Activated gamma-delta T cell (primary cell): Measurements from ENCODE around the gene ELAVL4.

Experiments
- DNase-seq: peaks from one replicate; lab custom pipeline; 2025; lab: John Stamatoyannopoulos, UW

The ELAVL4 gene

DNA sequence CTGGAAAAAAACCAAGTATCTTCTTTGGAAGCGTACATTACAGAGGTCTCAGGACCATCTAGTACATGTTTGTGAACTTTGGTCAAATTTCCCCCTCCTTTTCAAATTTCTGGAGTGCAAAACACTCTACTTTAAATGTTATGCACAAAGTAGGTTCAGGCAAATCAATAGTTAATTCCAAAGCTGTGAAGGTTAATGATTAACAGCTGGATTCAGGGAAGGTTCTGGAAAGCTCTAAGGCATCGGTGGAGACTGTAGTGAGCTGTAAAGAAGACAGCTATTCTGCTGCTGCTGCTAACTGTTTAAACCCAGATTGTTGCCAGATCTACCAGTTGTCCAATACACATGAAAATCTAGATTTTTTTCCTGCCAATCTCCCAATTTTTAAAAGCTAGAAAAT lies 70.9 kb downstream of the ELAVL4 start:
- no peak for DNase-seq

DNA sequence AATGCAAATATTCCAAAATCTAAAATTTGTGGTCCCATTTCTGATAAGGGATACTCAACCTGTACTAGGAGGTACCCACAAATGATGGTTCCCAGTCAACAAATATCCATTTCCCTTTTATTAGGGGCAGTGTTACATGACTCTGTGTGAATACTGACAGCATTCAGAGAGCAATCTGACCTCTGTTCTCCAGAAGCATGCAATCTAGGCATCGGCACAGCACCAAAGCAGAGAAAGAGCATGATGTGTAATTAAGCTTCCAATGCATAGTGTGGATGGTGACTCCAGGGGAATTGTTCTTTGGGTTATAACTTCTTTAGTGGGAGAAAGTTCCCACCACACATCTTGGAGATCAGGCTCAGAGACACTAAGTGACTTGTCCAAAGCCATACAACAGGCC lies 71.6 kb downstream of the ELAVL4 start:
- no peak for DNase-seq

DNA sequence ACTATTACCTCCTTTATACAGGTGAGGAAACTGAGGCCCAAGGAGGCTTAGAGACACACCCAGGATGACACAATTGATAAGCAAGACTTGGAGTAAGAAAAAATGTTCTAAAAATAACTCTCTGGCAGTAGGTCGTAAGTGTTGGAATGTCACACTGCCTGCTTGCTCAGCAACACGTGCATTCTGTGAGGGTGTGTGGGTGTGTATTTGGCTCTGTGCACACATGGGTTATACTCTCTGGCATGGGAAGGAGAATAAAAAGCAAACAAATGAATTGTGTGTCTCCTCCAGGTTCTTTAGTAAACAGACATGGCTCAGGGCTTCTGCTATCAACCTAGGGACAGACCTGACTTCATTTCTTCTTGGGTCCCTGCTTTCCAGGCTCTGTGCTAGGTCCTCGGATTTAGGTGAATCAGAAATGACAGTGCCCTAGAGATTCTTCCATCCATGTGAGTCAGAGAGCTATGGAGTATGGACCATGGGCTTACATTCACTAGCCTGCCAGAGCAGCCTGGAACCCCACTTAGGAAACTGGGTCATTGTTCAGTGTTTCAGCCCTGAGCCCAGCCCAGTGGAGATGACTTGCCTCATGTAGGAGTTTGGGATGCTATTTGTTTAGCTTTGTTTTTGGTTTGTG lies 72.4 kb downstream of the ELAVL4 start:
- DNase-seq: no peak

DNA sequence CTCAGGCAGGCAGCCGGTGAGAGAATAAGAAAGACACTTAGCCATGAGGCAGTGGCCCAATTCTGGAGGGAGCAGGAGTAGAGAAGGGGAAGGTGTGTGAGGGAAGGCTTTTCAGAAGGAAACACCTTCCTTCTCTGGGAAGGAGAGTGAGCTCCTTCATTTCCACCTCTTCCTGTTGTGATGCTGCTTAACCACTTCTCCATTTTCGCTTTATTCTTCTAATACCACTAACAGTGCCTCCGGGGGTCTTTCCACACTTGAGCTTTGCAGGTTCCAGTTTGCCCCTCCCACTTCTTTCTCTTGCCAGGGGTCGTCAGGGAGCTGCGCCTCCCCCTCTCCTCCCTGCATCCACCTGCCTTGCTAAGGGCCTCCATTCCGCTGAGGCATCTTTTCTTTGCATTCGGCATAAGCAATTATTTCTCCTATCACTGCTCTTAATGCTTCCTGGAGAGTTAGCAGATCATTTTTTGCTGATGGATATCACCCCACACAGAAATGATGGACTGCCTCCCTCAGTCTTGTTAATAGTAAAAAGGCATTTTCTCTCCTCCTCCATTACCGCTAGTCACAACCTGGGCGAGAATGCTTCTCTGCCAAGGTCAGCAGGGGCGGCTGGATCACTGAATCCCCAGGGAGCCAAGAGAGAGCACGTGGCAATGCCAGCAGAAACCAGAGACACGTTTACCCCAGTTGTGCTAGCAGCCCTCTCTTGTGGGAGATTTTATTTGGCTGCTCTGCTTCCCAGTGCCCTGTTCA lies 74.8 kb downstream of the ELAVL4 start:
- no peak for DNase-seq

DNA sequence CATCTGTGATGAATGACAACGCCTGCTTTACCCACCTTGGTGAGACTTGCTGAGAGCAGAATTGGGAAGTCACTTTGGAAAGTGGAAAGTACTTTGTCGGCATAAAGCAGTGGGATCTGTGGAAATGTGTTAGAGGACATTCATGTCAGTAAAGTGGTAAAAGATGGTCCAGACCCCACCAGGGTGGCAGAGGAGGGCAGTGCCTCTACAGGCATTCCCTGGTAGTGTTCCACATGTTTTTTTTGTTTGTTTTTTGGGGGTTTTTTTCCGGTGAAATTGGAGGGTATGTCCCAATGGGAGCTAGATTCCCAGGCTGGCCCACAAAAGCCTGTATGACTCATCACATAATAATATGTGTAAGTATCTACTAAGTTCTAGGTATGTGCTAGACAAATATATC lies 80.6 kb downstream of the ELAVL4 start:
- no peak for DNase-seq

DNA sequence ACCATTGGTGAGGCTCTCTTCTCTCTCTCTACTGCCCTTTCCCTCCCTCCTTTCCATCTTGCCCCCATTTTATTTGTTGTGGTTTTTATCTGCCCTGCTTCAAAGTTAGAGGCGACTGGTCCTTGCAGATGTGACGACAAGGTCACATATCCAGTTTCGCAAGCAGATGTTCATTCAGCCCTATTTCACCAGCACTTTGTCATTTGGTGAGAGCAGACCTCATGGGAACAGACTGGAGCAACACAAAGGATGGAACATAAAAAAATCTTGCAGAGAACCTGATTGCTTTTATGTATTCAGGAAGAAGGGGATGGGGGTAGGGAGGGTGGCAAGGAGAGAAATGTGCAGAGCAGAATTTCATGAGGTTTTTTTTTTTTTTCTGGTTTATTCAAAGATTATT lies 84.3 kb downstream of the ELAVL4 start:
- no peak for DNase-seq

DNA sequence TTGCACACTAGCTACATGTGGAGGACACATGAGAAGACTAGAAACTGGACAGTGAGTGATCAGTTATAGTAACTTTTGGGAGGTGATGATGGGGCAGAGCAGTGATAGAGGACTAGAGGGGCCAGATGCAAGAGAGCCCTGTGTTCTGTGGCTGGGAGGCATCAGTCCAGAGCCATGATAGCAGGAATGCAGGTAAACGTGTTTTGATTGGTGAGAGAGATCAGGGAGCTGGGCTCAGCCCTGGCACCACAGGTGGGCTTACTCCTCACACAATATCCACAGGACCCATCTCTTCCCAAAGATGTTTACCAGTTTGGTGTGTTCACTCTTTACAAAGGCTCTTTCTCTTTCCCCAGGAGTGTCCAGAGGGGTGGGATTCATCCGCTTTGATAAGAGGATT lies 86.5 kb downstream of the ELAVL4 start:
- no peak for DNase-seq

DNA sequence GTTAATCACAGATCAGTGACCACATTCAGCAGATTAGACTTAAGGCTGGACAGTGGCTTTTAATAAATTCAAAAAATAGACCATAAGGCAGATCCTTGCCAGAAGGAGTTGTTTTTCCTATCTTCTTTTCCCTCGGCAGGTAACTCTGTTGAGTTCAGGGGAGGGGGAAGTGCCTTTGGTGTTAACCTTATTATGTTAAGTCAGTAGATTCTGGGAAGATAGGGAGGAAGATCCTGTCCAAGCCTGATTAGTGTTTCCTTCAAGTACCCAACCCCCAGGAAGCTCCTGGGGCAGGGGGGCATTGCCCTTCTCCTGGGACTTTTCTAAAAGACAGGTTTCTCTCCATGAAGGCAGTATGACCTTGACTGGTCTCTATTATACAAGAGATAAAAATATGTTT lies 87.4 kb downstream of the ELAVL4 start:
- DNase-seq: no peak

DNA sequence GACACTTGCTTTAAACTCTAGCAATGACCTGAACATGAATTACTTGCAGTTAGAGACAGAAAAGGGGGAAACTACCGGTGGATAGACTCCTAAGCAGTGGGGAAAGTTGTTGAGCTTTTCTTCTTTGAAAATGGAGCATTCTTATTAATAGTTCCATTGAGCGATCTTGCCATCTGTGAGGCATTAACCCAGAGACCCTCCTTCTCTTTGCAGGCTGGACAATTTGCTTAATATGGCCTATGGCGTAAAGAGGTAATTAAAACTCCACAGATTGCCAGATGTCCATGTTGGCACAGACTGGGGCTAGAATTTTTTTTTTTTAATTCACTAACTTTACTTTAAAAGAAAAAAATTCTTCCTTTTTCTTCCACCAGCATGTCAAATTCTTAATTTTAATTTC lies 88.5 kb downstream of the ELAVL4 start:
- no peak for DNase-seq

DNA sequence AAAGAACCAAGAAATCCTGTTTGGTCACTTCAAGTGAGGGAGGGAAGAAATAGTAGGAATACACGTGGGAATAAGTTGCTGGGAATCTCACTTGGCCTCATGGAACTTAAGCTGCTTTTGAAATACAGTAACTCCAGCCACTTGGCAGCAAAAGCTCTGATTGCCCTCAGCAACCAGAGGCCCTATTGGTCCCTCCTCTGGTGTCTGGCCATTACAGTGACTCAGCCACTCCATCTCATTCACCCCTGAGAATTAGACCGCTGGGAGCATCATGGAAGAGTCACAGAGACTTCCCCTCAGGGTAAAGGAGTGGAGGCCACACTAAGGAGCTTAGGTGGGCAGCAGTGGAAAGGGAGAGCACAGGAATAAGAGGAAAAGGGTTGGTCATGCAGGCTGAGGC lies 99.6 kb downstream of the ELAVL4 start:
- DNase-seq: no peak

DNA sequence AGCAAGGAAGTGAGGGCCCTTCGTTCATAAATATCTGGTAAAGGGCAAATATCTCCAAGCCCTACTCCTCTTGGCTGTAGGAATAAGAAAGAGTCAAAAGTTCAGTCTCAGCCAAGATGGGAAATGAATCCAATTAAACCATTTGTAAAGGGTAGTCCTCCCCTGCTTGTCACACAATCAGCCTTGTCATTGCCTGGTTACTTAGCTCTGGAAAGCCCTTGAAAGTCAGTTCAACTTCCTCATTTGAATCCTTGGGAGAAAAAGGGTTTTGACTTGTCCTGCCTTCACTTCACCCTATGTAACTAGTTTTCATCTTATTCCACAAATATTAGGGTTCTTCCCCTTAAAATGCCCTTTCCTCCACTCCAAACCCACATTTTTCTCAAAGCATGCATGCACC lies 100.0 kb downstream of the ELAVL4 start:
- DNase-seq: no peak

DNA sequence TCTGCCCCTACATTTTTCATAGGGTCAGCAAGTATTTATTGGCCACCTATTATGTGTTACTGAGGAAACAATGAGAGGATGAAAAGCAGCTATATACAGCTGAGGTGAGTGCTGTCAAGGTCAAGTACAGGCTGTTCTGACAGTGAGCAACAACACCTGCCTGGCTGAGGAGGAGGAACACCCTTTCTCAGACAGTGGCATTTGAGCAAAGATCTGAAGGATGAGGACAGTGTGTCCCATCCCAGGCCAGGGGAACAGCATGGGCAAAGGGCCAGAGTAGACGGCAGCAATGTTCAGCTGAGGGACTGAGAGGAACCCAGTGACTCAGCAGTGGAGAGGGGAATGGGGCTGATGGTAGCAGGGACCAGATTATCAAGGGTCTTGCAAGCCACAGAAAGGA lies 101.0 kb downstream of the ELAVL4 start:
- no peak for DNase-seq

DNA sequence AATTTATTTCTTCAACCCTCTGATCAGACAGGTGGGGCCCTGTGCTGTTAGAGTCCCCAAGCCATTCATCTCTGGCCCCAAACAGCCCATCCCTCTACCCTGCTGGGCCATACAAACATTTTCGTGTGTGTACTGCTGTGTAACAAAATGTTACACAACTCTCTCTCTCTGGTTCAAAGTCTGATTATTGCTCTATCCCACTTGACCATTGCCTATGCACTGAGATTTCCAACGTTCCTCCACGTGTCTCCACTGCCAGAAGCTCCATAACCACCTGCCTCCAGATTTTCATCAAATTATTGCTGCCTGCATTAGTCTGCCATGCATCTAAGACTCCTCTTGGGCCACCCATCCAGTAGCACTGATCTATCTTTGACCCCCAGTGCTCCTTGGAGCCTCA lies 104.8 kb downstream of the ELAVL4 start:
- no peak for DNase-seq

DNA sequence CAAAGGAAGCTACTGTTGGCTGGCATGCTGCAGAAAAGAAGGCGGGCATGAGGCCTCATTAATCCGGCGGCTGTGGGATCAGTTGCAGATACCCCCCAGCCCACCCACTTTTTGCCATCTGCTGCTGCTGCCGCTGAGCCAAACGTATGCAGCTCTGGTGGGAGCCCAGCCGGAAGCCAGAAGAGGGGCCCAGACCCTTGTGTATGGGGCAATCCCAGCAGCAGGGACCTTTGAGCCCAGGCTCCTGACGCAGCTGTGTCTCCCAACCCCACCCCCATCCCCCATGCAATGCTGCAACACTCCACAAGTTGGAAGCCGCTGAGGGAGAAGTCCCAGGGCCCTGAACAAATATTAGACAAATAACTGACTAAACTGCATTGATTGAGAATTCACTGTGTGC lies 106.0 kb downstream of the ELAVL4 start:
- no peak for DNase-seq

DNA sequence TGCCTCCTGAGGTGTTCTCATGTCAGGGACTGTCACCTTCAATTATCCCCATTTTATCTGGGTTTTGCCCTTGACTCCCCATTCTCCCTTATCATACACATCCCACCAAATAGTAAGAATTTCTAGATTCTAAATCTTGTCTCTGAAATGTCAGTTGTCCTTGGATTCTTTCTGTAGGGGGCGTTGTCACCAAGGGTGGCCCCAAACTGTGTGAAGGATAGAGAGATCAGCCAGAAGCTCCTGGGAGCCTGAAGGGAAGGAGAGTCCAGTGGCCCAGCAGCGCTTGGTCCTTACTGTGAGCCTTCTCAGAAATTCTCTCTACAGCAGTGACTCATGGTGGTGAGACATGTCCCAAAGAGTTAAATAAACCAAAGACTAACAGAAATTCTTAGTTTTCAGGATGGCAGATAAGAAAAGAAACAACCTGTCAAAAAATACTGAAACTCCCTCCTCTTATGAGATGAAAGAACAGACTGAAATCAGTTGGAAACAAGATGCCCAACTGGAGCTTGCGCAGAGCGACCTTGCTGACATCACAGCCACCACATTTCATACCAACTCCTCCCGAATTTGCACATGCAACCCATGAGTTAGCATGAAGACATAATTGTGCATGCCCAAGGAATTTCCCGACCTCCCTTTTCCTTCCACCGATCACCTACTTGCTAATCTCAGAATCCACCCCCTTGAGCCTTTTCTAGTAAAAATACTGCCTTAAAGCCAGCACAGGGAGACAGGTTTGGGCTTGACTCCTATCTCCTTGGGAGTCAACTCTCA lies 109.8 kb downstream of the ELAVL4 start:
- no peak for DNase-seq

DNA sequence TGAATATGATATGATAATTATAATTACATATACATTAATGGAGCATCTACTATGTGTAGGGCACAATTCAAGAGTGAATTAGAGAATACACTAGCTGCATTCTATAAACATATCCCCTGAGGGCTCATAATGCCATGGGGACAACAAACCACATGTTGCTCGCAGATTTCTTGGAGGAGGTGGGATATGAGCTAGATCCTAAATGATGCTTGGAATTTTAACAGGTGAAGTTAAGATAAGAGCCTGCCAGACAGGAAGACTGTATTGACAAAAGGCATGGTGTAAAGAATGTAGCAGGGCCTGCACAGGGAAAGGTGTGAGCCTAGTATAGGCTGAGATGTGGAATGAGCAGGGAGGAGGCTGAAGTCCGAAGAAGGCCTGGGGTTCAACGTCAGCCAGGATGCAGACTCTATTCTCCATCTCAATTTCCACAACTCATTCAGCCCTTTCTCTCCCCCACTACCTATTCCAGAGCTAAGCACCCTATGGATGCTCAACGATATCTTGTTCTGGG lies 120.2 kb downstream of the ELAVL4 start:
- no peak for DNase-seq

DNA sequence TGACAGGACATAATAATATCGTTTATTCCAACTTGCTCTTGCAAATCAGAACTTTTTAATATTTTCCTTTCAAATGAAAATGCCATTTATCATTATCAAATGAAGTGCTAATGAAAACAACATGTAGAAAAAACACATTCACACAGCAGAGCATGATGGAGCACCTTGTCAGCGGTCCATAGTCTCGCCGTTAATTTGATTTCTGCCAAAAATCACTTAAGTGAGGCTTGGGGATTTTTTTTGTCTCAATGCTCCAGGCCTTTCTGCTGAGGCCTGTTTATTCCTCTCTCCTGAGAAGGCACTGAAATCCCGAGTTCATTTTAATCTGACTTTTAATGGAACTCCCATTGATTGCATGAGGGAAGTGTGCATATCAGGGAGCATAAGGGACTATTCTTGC lies 122.5 kb downstream of the ELAVL4 start:
- no peak for DNase-seq

DNA sequence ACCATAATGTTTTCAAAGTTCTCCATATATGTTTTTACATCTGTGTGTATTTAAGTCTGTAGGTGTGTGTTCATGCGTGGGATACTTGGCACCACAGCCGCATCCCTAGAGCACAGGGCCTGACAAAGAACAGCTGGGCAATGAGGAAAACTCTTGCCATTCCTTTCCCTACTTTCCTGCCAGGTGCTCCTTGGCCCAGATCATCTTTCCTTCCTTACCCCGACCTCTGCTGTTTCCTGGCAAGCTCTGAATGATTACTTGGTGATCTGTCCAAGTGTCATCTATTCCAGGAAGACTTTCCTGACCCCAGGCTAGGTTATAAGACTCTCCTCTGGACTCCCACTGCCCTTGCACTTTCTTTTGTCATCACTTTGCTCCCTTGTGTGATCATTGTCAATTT lies 123.6 kb downstream of the ELAVL4 start:
- no peak for DNase-seq

DNA sequence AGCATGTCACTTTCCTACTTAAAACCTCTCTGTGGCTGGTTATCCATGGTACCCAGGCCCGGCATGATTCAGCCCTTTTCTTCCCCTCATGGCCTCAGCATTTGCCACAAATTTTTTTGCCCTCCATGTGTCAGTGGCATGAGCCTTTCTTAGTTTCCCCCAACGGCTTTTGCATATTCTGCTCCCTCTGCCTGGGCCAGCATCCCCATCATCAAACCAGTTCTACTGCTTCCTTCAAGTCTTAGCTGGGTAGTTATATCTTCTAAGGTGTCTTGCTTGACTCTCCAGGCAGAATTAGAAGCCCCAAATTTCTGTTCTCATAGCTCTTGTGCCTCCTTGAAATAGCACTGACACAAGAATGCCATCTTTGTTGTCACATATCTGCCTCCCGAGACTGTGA lies 127.9 kb downstream of the ELAVL4 start:
- DNase-seq: no peak

DNA sequence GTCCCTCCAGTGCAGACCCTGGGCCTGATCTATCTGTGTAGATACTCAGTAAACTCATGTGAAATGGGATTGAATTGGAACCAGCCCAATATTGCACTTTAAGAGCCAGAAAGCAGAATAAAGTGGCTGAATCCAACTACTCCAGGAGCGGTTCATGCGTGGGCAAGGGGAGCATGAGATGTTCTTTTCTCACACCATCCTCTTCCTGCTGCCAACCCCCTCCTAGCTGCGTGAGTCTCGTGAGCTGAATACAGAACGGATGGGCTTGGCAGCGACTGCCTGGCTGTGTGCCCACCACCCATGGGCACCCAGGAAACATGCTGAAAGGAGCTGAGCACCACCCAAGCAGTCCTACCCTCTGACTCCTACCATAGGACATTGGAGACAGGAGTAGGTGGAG lies 128.3 kb downstream of the ELAVL4 start:
- no peak for DNase-seq

DNA sequence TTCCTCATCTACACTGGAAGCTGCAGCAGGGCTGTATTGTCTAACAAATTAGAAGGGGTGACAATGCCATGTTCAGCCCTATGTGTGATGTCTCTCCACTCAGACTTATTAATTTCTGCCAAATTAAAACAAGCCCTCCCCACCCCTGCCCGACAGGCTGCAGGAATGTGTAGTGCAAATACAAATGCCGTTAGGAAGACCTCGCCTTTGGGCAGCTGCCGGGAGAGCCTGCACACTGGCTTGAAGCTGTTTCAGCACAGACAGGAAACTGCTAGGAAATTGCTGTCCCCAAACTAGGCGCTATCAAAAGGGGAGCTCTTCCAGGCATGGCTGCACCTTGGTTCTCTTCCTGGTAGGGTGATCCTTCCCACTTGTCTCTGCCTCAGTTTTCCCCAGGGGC lies 135.2 kb downstream of the ELAVL4 start:
- no peak for DNase-seq

DNA sequence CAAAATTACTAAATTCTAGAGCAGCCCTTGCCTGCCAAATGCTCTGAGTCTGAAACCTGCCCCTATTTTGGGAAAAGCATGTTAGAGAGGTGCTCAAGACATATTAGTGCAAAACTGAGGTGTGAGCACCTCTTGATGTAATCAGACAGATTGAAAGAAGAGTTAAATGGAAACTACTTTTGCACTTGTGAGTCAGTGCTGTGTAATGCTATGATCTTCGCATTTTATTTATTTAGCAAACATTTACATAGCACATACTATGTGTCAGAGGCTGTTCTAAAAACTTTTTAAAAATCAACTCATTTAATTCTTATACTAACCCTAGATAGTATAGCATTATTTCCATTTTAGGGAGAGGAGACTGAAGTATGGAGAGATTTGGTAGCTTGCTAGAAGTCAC lies 138.1 kb downstream of the ELAVL4 start:
- no peak for DNase-seq

DNA sequence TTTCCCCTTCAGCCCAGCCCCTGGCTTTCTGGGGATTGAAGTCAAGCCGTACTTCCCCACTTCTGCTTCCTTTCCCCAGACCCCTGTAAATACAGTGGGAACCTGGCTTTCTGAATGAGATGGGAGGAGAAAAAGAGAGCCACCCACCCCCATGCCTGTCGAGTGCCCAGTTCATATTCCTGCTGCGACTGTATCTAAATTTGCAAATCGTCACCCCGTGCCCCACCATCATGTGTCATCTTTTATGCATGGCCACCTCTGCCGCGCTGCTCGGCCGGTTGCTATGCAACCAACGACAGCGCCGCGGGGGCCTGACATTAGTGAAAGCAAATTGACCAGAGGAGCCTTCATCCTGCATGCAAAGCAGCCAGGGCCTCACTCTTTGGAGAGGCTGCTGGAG lies 143.0 kb downstream of the ELAVL4 start:
- DNase-seq: no peak
